ENCODE measurements around the gene PLD1. TPM values are rescaled to one million over a fixed set of nuclear protein-coding genes. Genes with fewer than 3 reads are reported as not detected.

PLD1 gene
- total and polyA plus RNA-seq, 10 of the 15 experiments (the other 5 are each of a cell fraction or from before 2014, with no cell fraction given): 2.9 to 108 (median 3.6) TPM

- no peak for TF ChIP-seq MTA3 (IDR thresholded peaks at IDR 0.05; ENCODE audit: borderline replicate concordance, low read length)
- TF ChIP-seq HDAC2 (IDR thresholded peaks at IDR 0.05): no peak
- no peak for TF ChIP-seq DPF2 (IDR thresholded peaks at IDR 0.05)
- TF ChIP-seq WRNIP1 (IDR thresholded peaks at IDR 0.05; ENCODE audit: borderline replicate concordance, low read depth, low read length): peak; percentile 78; the same call in 1 of the 2 replicates
- no peak for TF ChIP-seq E2F8 (IDR thresholded peaks at IDR 0.05; ENCODE audit: low read depth, partially characterized antibody)
- TF ChIP-seq SMARCA5 (IDR thresholded peaks at IDR 0.05): no peak
- TF ChIP-seq EP300 (IDR thresholded peaks at IDR 0.05; ENCODE audit: borderline replicate concordance in 1 of 2, control insufficient read depth in 1 of 2, low read depth in 2 of 2, low read length in 2 of 2): peak in 1 of 2 experiments; percentile 51; a peak in 2 of 4 replicates
- 0 out of 4 replicates have a peak, but pooled peaks of 1 of the 2 experiments have one; percentile 32 for TF ChIP-seq BHLHE40 (IDR thresholded peaks at IDR 0.05; ENCODE audit: borderline replicate concordance in 1 of 2, low read depth in 2 of 2, low read length in 1 of 2)
- TF ChIP-seq EZH2 (IDR thresholded peaks at IDR 0.05; ENCODE audit: borderline replicate concordance, control insufficient read depth, low read depth, low read length): no peak
- no peak for TF ChIP-seq KDM1A (IDR thresholded peaks at IDR 0.05; ENCODE audit: borderline replicate concordance)
- no peak for TF ChIP-seq JUND (IDR thresholded peaks at IDR 0.05; ENCODE audit: low read depth, low read length)
- no peak for TF ChIP-seq ZBTB4 (CRISPR knock-in tag; IDR thresholded peaks at IDR 0.05)
- no peak for TF ChIP-seq RAD21 (IDR thresholded peaks at IDR 0.05; ENCODE audit: insufficient read depth, low read depth, low read length)
- TF ChIP-seq PKNOX1 (IDR thresholded peaks at IDR 0.05): peak; percentile 18; the same call in 1 of the 2 replicates
- TF ChIP-seq ZNF384 (IDR thresholded peaks at IDR 0.05; ENCODE audit: borderline replicate concordance, low read depth, low read length): peak; percentile 69
- no peak for TF ChIP-seq ZSCAN29 (IDR thresholded peaks at IDR 0.05)
- TF ChIP-seq REST (IDR thresholded peaks at IDR 0.05; ENCODE audit: low read depth, low read length): no peak
- TF ChIP-seq MXI1 (IDR thresholded peaks at IDR 0.05; ENCODE audit: low read depth, low read length): no peak
- TF ChIP-seq MEF2B (IDR thresholded peaks at IDR 0.05; ENCODE audit: partially characterized antibody, poor library complexity, severe bottlenecking): peak; percentile 100
Observed at GRCh38 chr3:171797265-171797679, 13.0 kb downstream of the PLD1 start (continued).

All from GM12878 (cell line).